ENCODE results near the gene CHMP2A.
A peak's percentile ranks its signal among the peaks of the same experiment; 100 is the strongest.

Gene CHMP2A

DNA sequence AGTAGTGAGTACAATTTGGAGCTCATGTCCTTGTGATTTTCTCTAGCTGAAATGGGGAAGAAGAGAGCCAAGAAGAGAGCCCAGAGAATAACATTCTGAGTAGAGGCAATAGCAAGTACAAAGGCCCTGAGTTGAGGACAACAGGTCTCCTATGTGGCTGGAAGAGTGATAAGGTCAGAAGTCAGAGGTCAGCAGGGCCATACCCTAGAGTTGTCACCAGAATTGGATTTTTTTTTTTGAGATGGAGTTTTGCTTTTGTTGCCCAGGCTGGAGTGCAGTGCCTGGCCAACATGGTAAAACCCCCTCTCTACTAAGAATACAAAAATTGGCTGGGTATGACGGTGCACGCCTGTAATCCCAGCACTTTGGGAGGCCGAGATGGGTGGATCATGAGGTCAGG, 19.0 kb downstream of the CHMP2A start:
- Histone ChIP-seq H3K4me3 (ENCODE audit: low read length in 2 of 2) (no peak overlapping the region), H3K36me3 (ENCODE audit: control insufficient read depth in 2 of 2, insufficient read depth in 2 of 2, low read length in 2 of 2) (no peaks in the 10 kb centered on the region), H3K4me1 (ENCODE audit: control insufficient read depth in 2 of 2, insufficient read depth in 2 of 2, low read length in 2 of 2) (peaks cover 0 to 5% of the 10 kb centered on the region in 2 donors), H3K9ac (ENCODE audit: low read depth in 1 of 2, low read length in 2 of 2) (no peak overlapping the region), H3K9me3 (ENCODE audit: control insufficient read depth in 2 of 2, low read length in 2 of 2) (no peaks in the 10 kb centered on the region), H3K27me3 (ENCODE audit: control insufficient read depth in 2 of 2, insufficient read depth in 2 of 2, low read length in 2 of 2) (peaks cover 6 to 7% of the 10 kb centered on the region in 2 donors), H3K27ac (ENCODE audit: low read depth in 2 of 2, low read length in 2 of 2) (no peak overlapping the region)

DNA sequence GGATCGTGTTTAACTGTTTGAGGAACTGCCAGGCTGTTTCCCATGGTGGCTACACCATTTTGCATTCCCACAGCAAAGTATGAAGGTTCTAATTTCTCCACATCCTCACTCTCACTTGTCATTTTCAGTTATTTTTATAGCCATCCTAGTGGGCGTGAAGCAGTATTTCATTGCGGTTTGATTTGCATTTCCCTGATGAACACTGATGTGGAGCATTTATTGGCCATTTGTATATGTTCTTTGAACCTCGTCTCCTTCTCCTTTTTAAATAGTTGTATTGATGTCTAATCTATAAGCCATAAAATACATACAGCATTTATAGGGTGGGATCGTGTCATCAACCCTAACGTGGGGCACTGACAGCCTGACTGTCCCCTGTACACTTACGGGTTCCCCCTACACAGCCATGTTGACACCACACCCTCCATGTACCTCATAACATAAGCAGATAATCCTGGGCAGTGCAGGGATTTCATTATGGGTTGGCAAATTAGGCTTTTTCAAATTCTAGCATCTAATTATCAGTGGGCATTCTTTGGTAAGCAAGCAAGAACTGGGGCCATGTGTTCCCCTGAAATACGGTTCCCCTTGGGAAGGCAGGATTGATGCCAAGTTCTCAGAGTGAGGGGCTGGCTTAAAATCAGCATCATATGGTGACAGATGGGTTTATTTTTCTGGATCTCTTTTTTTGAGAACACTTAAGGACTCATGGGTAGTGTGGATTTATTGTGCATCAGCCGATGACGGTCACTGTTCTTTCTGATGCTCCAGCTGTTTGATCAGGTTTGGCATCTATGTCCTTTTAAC, 23.7 kb downstream of the CHMP2A start:
- Histone ChIP-seq H3K27me3 (ENCODE audit: control insufficient read depth in 2 of 2, insufficient read depth in 2 of 2, low read length in 2 of 2) (no peaks in the 10 kb centered on the region), H3K27ac (ENCODE audit: low read depth in 2 of 2, low read length in 2 of 2) (no peak overlapping the region), H3K9me3 (ENCODE audit: control insufficient read depth in 2 of 2, low read length in 2 of 2) (no peaks in the 10 kb centered on the region), H3K4me3 (ENCODE audit: low read length in 2 of 2) (no peak overlapping the region), H3K36me3 (ENCODE audit: control insufficient read depth in 2 of 2, insufficient read depth in 2 of 2, low read length in 2 of 2) (no peaks in the 10 kb centered on the region), H3K4me1 (ENCODE audit: control insufficient read depth in 2 of 2, insufficient read depth in 2 of 2, low read length in 2 of 2) (no peaks in the 10 kb centered on the region), H3K9ac (ENCODE audit: low read depth in 1 of 2, low read length in 2 of 2) (no peak overlapping the region)

DNA sequence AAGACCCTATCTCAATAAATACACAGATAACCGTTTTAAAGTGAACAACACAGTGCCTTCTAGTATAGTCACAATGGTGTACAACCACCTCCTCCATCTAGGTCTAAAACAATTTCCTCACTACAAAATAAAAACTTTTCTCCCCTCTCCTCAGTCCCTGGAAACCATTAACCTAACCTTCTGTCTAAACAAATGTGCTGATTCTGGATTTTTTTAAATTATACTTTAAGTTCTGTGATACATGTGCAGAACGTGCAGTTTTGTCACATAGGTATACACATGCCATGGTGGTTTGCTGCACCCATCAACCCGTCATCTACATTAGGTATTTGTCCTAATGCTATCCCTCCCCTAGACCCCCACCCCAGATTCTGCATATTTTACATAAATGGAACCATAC, 25.5 kb downstream of the CHMP2A start:
- H3K4me1 ChIP-seq (ENCODE audit: control insufficient read depth in 2 of 2, insufficient read depth in 2 of 2, low read length in 2 of 2): no peaks in the 10 kb centered on the region
- H3K36me3 ChIP-seq (ENCODE audit: control insufficient read depth in 2 of 2, insufficient read depth in 2 of 2, low read length in 2 of 2): no peaks in the 10 kb centered on the region
- H3K9me3 ChIP-seq (ENCODE audit: control insufficient read depth in 2 of 2, low read length in 2 of 2): no peaks in the 10 kb centered on the region
- no peak overlapping the region for H3K9ac ChIP-seq (ENCODE audit: low read depth in 1 of 2, low read length in 2 of 2)
- H3K27ac ChIP-seq (ENCODE audit: low read depth in 2 of 2, low read length in 2 of 2): no peak overlapping the region
- no peak overlapping the region for H3K4me3 ChIP-seq (ENCODE audit: low read length in 2 of 2)
- H3K27me3 ChIP-seq (ENCODE audit: control insufficient read depth in 2 of 2, insufficient read depth in 2 of 2, low read length in 2 of 2): no peaks in the 10 kb centered on the region

DNA sequence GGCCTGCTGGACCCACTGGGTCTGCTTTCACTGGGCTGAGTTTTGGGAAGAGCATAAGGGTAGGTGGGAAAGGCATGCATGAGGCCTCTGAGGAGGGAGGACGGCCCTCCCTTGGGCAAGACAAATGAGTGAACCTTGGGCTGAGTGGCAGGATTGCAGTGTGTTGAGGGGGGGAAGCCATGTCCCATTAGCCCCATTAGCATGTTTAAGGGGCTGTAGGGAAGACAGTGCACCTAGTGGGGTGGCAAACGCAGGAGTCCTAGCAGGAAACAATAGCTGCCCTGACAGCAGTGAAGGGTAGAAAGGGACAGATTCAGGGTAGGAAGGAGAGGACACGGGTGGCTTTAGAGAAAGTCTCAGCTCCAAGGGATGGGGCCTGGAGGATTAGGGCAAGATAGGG, 32.2 kb downstream of the CHMP2A start:
- Histone ChIP-seq H3K4me3 (ENCODE audit: low read length in 2 of 2) (no peak overlapping the region), H3K27me3 (ENCODE audit: control insufficient read depth in 2 of 2, insufficient read depth in 2 of 2, low read length in 2 of 2) (no peaks in the 10 kb centered on the region), H3K36me3 (ENCODE audit: control insufficient read depth in 2 of 2, insufficient read depth in 2 of 2, low read length in 2 of 2) (peaks cover 0 to under 1% of the 10 kb centered on the region in 2 donors), H3K9ac (ENCODE audit: low read depth in 1 of 2, low read length in 2 of 2) (no peak overlapping the region), H3K4me1 (ENCODE audit: control insufficient read depth in 2 of 2, insufficient read depth in 2 of 2, low read length in 2 of 2) (peaks cover 19 to 21% of the 10 kb centered on the region in 2 donors), H3K27ac (ENCODE audit: low read depth in 2 of 2, low read length in 2 of 2) (no peak overlapping the region), H3K9me3 (ENCODE audit: control insufficient read depth in 2 of 2, low read length in 2 of 2) (no peaks in the 10 kb centered on the region)

DNA sequence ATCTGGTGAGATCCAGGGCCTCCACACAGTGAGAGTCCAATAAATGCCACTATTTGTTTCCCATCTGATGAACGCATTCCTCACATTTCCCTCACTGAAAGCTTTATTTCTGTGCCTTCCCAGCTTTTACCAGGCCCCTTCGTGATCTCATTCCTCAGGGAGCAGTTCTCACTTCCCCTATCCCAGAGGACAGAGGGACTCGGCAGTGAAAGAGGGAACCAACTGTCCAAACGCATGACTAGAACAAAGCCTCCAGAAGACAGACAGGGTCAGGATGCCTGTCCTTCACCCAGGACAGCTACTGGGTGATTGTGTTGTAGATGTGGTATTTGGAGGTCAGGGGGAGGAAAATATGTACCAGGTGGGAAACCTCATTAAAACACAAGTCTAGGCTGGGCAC, 33.3 kb downstream of the CHMP2A start:
- Histone ChIP-seq H3K9ac (ENCODE audit: low read depth in 1 of 2, low read length in 2 of 2) (peak overlapping the region in 1 of 2 donors; percentile 0), H3K4me1 (ENCODE audit: control insufficient read depth in 2 of 2, insufficient read depth in 2 of 2, low read length in 2 of 2) (peaks cover 24 to 25% of the 10 kb centered on the region in 2 donors), H3K27me3 (ENCODE audit: control insufficient read depth in 2 of 2, insufficient read depth in 2 of 2, low read length in 2 of 2) (no peaks in the 10 kb centered on the region), H3K4me3 (ENCODE audit: low read length in 2 of 2) (no peak overlapping the region), H3K9me3 (ENCODE audit: control insufficient read depth in 2 of 2, low read length in 2 of 2) (no peaks in the 10 kb centered on the region), H3K36me3 (ENCODE audit: control insufficient read depth in 2 of 2, insufficient read depth in 2 of 2, low read length in 2 of 2) (peaks cover 4 to 9% of the 10 kb centered on the region in 2 donors), H3K27ac (ENCODE audit: low read depth in 2 of 2, low read length in 2 of 2) (peak overlapping the region in 1 of 2 donors; percentile 32)

DNA sequence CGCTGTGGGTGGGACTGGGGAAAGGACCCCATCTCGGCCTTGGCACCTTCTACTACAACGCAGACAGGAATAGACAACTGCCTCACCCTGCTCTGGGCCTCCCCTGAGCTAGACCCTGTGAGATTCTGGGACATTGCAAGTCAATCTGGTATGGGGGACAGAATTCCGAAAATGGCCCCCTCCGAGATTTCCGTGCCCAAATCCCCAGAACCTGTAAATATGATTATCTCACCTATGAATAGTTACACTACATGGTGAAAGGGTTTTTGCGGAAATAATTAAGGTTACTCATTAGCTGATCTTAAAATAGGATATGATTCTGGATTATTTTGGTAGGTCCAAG, 34.7 kb downstream of the CHMP2A start:
- H3K9me3 ChIP-seq (ENCODE audit: control insufficient read depth in 2 of 2, low read length in 2 of 2): no peaks in the 10 kb centered on the region
- peaks cover 24 to 25% of the 10 kb centered on the region in 2 donors for H3K4me1 ChIP-seq (ENCODE audit: control insufficient read depth in 2 of 2, insufficient read depth in 2 of 2, low read length in 2 of 2)
- H3K9ac ChIP-seq (ENCODE audit: low read depth in 1 of 2, low read length in 2 of 2): peak overlapping the region; percentile 87 to 90
- peak overlapping the region; percentile 98 for H3K27ac ChIP-seq (ENCODE audit: low read depth in 2 of 2, low read length in 2 of 2)
- H3K27me3 ChIP-seq (ENCODE audit: control insufficient read depth in 2 of 2, insufficient read depth in 2 of 2, low read length in 2 of 2): no peaks in the 10 kb centered on the region
- peaks cover 11 to 13% of the 10 kb centered on the region in 2 donors for H3K36me3 ChIP-seq (ENCODE audit: control insufficient read depth in 2 of 2, insufficient read depth in 2 of 2, low read length in 2 of 2)
- peak overlapping the region; percentile 90 to 94 for H3K4me3 ChIP-seq (ENCODE audit: low read length in 2 of 2)

DNA sequence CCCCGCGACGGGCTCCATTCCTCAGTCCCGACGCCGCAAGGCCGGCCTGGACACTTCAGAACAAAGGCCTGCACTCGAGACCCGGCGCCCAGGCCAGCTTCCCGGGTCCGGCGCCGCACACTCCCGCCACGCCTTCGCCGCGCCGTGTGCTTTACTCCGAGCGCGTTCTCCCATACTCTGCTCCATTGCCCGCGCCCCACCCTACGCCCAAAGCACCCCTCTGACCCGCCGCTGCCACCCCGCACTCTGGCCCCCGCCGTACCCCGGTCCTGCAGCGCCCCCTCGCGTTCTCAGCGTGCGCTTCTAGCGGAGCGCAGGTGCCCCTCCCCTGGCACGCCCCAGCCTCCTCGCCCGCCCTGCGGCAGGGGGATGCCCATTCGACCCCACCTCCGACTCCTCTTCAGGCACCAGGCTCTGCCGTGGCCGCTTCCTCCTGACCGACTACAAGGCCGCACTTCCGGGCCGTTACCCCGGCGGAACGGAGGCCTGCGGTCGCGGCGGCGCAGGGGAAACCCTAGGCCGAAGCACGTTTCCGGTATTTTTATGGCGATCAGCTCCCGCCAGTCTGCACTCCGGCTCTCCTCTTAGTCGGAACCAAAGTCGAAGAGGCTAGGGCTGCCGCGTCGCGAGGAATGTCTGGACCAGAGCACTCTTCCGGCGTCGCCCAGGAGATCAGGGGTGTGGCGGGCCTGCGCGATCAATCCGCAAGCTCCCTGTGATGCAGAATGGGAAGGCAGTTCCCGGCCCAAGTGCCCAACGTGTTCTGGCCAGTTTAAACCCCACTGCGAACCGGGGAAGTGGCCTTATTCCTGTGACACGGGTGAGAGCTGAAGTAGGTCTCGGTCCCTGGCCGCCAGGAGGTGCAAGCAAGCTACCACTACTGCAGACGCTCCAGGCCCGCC, 35.3 kb downstream of the CHMP2A start, which contains the start of gene ZBTB45:
ZBTB45 (minus strand) TSS at position 456 of the 902 bp plus-strand sequence. CDS start 2,137 bp downstream, outside the sequence.
- H3K36me3 ChIP-seq (ENCODE audit: control insufficient read depth in 2 of 2, insufficient read depth in 2 of 2, low read length in 2 of 2): peaks cover 11 to 13% of the 10 kb centered on the region in 2 donors
- peak within 1 kb of the TSS; percentile 98 for H3K27ac ChIP-seq (ENCODE audit: low read depth in 2 of 2, low read length in 2 of 2)
- H3K4me1 ChIP-seq (ENCODE audit: control insufficient read depth in 2 of 2, insufficient read depth in 2 of 2, low read length in 2 of 2): peaks cover 25 to 27% of the 10 kb centered on the region in 2 donors
- no peaks in the 10 kb centered on the region for H3K9me3 ChIP-seq (ENCODE audit: control insufficient read depth in 2 of 2, low read length in 2 of 2)
- H3K4me3 ChIP-seq (ENCODE audit: low read length in 2 of 2): peak within 1 kb of the TSS; percentile 90 to 94
- no peaks in the 10 kb centered on the region for H3K27me3 ChIP-seq (ENCODE audit: control insufficient read depth in 2 of 2, insufficient read depth in 2 of 2, low read length in 2 of 2)
- H3K9ac ChIP-seq (ENCODE audit: low read depth in 1 of 2, low read length in 2 of 2): peak within 1 kb of the TSS; percentile 87 to 90

DNA sequence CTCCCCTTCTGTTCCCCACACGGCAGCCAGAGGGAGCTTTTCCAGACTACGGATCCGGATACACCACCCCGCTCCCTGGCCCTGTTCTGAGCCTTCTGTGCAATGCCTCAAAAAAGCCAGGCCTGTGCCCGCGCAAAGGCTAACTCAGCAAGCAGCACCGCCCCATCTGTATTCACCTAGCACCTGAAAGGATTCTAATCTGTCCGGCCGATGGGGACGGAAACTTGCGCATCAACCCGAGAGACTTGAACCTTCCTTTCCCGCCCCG, 35.9 kb downstream of the CHMP2A start:
- Histone ChIP-seq H3K27ac (ENCODE audit: low read depth in 2 of 2, low read length in 2 of 2) (peak overlapping the region; percentile 98), H3K36me3 (ENCODE audit: control insufficient read depth in 2 of 2, insufficient read depth in 2 of 2, low read length in 2 of 2) (peaks cover 11 to 13% of the 10 kb centered on the region in 2 donors), H3K4me1 (ENCODE audit: control insufficient read depth in 2 of 2, insufficient read depth in 2 of 2, low read length in 2 of 2) (peaks cover 29 to 30% of the 10 kb centered on the region in 2 donors), H3K9ac (ENCODE audit: low read depth in 1 of 2, low read length in 2 of 2) (peak overlapping the region; percentile 87 to 90), H3K4me3 (ENCODE audit: low read length in 2 of 2) (peak overlapping the region; percentile 90 to 94), H3K9me3 (ENCODE audit: control insufficient read depth in 2 of 2, low read length in 2 of 2) (no peaks in the 10 kb centered on the region), H3K27me3 (ENCODE audit: control insufficient read depth in 2 of 2, insufficient read depth in 2 of 2, low read length in 2 of 2) (no peaks in the 10 kb centered on the region)

DNA sequence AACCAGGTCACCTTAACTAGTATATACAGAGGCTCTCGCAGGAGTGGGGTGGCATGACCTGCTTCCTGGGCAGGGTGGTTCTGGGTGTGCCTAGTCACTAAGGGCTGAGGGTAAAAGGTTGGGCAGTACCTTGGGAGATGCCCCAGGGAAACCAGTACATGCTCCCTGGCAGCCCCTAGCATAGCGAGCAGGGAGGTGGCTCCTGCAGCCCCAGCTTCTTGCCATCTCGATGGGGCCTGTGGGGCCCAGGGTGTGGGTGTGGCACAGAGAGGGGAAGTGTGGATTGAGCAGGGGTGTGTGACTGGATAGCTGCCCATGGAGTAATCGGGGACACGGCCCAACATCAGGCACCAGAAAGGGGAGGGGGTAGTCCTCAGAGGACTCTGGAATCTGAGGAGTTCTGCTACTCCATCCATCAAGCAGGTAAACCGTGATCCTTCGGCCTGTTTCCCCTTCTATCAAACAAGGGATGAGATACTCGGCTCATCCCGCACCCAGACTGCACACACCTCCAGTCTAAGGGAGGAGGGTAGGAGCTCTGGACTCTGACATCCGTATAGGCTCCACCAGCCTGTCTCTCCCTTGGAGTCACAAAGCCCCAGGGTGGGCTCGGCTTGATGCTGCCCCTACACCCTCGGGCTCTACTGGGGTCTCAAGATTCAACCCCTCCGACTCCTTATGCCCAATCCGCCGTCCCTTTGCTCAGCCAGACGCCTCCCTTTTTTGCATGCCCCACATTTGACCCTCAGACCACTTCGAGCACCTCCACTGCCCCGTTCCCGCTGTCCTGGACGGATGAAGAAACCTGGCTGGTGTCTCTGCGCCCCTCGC, 36.4 kb downstream of the CHMP2A start:
- H3K4me1 ChIP-seq (ENCODE audit: control insufficient read depth in 2 of 2, insufficient read depth in 2 of 2, low read length in 2 of 2): peaks cover 32 to 35% of the 10 kb centered on the region in 2 donors
- H3K27me3 ChIP-seq (ENCODE audit: control insufficient read depth in 2 of 2, insufficient read depth in 2 of 2, low read length in 2 of 2): no peaks in the 10 kb centered on the region
- H3K4me3 ChIP-seq (ENCODE audit: low read length in 2 of 2): peak overlapping the region; percentile 90 to 94
- H3K9me3 ChIP-seq (ENCODE audit: control insufficient read depth in 2 of 2, low read length in 2 of 2): no peaks in the 10 kb centered on the region
- peaks cover 11 to 13% of the 10 kb centered on the region in 2 donors for H3K36me3 ChIP-seq (ENCODE audit: control insufficient read depth in 2 of 2, insufficient read depth in 2 of 2, low read length in 2 of 2)
- H3K27ac ChIP-seq (ENCODE audit: low read depth in 2 of 2, low read length in 2 of 2): peak overlapping the region; percentile 98
- peak overlapping the region; percentile 87 to 90 for H3K9ac ChIP-seq (ENCODE audit: low read depth in 1 of 2, low read length in 2 of 2)
